Gastroesophageal sphincter (tissue), 3 donors: ENCODE results near the gene SPOCK3.
"Not testable (repeated sequence)": the region's sequence is repeated elsewhere in the genome, so short reads cannot be mapped to it uniquely, and the experiment has no call there.

Source experiments
- CTCF ChIP-seq, 4 experiments: fragments of 200-600 bp in 2 of 4; fragments of 450-650 bp in 2 of 4; sonication (generic) in 1 of 4; IDR thresholded peaks; one replicate each; pipeline ENCODE4 v1.5.1; 2017 to 2019; ENCODE audit warnings: antibody characterized with exemption in 4 of 4, mild to moderate bottlenecking in 2 of 4, moderate library complexity in 2 of 4
- EP300 ChIP-seq: sonication (generic); formaldehyde crosslinking; IDR thresholded peaks from one replicate; pipeline ENCODE4 v1.6.1; 2017; ENCODE audit warnings: antibody characterized with exemption, mild to moderate bottlenecking

GRCh38 chr4:167281545-167281944 is 47.3 kb upstream of the SPOCK3 start:
- not testable (repeated sequence) for TF ChIP-seq CTCF (IDR thresholded peaks at IDR 0.05); EP300
